Measurements from ENCODE around the gene SRRM1. TPM values are rescaled to one million over a fixed set of nuclear protein-coding genes. Genes with fewer than 3 reads are reported as not detected.
"Not testable (repeated sequence)": the region's sequence is repeated elsewhere in the genome, so short reads cannot be mapped to it uniquely, and the experiment has no call there.

The SRRM1 gene
- total RNA-seq, 1 donor from 2014 or later = 65.5 TPM

DNA sequence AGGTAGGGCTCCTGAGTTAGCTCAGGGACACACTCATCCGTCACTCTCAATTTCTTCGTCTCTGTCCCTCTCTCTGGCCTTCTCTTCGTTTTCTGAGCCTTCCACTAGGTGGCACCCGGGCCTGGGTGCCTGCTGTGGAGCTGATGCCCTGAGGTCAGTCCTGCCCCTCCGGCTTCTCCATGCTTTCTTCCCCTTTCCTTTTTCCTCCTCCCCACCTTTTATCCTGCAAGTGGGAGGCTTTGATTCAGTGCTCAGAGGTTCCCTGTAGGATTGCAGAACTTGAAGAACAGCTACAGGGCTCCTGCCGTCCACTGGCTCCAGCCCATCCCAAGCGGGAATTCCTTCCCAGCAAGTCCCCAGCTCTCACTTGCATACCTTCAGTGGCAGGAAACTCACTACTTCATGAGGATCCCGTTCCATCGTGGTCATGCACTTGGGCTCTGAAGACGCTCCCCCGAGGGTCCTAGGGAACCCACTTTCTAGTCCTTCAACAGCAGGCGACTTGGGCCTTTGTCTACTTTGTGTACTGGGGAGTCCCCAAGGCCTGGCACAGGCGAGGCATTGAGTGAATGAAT is 45.6 kb downstream of the SRRM1 start:
- DNase-seq = peak; percentile 80
- ATAC-seq = peak; percentile 87
- intact Hi-C loops (cut with micrococcal nuclease) = loop anchor here (5.0 kb wide), 1 partner anchor 139 kb away; no protein-coding TSS in a partner anchor

DNA sequence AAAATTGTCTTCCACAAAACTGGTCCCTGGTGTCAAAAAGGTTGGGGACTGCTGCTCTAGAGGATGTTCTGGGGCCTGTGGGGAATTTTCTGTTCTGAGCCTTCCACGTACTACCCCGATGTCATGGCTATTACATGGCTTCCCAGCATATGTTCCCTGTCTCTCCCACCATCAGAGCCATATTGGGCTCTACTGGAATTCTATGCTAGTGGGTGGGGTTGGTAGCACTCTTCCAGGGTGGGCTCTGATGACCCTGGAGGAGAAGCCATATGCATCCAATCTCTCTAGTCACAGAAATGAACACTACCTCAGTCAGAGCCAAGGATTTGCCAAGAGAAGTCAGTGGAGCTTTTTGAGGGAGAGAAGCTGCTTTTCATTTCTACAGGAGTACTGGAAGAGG is 47.9 kb downstream of the SRRM1 start:
- DNase-seq (no peak), ATAC-seq (no peak)
- intact Hi-C loops (cut with micrococcal nuclease) = loop anchor here (5.0 kb wide), 1 partner anchor 56 kb away; the partner anchor contains the start of gene CLIC4

DNA sequence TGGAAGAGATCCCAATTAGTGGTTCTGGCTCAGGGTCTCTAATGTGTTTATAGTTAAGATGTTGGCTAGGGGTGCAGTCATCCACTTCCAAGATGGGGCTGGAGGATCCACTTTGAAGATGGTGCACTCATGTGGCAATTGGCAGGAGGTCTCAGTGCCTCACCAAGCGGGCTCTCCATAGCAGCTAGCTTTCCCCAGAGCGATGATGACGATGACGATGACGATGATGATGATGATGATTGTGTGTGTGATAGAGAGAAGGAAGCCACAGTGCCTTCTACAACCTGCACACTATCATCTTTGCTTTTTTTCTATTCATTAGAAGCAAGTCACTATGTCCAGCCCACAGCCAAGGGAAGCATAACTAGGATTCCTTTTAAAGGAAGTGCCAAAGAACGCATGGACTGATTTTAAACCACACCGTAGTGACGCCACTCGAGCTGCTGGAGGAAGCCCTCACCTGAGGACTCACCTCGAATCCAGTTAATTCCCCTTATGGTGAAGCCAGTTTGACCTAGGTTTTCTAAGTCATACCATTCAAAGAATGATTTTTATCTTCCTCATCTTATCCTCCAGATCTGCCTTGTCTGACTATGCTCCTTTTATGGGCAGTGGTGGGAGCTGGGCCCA is 49.4 kb downstream of the SRRM1 start:
- DNase-seq = no peak
- ATAC-seq = no peak
- intact Hi-C loops (cut with micrococcal nuclease) = loop anchor here (5.0 kb wide), 1 partner anchor 55 kb away; the partner anchor contains the start of gene CLIC4

DNA sequence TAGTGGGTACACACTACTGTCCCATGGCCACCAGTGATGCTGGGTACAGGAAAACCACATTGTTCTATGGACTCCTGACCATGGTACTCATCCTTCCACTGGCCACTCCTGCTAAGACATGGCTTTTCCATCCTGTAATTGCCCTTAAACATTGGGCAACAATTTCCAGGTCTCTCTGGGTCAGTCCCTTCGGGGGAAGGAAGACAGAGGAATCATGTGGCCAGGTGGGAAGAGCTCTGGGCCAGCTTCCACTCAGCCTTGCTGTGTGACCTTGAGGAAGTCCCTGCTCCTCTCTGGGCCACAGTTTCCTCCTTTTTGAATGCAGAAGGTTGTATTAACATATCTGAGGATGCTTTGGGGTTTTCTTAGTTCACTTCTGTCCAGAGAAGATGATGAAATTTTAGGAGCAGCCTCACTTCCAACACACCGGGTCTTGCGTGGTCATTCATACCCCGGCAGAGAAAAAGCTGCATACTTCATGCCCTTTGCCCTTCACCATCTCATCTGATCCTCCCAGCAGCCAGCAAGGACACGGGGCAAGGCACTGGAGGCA is 50.8 kb downstream of the SRRM1 start:
- DNase-seq = no peak
- ATAC-seq = peak; percentile 7
- intact Hi-C loops (cut with micrococcal nuclease) = loop anchor here (5.0 kb wide), 1 partner anchor 53 kb away; the partner anchor contains the start of gene CLIC4

DNA sequence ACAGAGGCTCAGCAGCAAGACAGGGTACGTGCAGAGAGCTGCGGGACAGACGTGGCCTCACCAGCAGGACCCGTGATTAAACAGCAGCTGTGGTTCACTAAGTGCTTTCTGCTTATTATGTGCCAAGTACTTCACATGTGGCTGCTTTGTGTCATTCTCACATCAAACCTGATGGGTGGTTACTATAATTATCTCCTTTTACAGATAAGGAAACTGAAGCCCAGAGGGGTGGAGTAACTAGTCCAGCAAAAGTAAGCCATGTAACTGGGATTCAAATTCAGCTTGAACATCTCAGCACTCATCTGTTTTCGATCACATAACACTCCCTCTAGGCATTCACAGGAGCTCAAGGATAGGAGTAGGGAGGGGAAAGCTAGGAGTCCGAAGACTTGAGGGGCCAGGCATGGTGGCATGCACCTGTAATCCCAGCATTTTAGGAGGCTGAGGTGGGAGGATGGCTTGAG is 51.3 kb downstream of the SRRM1 start:
- intact Hi-C loops (cut with micrococcal nuclease) = loop anchor here (5.0 kb wide), 1 partner anchor 53 kb away; the partner anchor contains the start of gene CLIC4
- peak; percentile 91 for ATAC-seq
- DNase-seq = peak; percentile 80

DNA sequence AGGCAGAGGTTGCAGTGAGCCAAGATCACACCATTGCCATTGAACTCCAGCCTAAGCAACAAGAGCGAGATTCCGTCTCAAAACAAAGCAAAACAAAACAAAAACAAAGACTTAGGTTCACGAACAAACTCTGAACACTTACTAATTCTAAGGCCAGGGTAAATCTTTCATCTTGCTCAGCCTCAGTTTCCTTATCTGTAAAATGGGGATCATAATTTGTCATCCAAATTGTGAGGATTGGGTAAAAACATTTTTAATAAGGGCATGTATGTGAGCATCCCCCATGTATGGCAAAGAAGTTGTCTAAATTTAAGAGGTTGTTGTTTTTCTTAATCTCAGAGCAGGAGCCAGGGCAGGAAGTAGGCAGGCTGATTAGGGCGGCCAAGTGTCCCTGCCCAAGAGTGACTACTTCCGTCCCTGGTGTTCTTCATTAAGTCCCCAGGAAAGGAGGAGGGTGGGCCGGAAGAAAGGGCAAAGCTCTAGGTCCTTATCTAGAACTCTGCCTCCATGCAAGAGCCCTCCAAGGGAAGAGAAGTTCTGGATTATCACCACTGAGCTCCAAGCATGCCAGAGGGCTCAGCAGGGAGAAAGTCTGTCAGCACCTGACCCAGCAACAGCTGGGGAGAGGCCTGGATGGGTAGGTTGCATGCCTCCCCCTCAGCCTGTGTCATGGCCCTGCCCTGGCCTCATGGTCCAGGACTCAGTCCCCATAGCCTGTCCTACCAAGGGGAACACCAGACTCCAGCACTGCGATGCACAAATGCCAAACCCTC is 52.3 kb downstream of the SRRM1 start:
- DNase-seq (peak; percentile 54), ATAC-seq (peak; percentile 42)
- intact Hi-C loops (cut with micrococcal nuclease) = no loop called here

DNA sequence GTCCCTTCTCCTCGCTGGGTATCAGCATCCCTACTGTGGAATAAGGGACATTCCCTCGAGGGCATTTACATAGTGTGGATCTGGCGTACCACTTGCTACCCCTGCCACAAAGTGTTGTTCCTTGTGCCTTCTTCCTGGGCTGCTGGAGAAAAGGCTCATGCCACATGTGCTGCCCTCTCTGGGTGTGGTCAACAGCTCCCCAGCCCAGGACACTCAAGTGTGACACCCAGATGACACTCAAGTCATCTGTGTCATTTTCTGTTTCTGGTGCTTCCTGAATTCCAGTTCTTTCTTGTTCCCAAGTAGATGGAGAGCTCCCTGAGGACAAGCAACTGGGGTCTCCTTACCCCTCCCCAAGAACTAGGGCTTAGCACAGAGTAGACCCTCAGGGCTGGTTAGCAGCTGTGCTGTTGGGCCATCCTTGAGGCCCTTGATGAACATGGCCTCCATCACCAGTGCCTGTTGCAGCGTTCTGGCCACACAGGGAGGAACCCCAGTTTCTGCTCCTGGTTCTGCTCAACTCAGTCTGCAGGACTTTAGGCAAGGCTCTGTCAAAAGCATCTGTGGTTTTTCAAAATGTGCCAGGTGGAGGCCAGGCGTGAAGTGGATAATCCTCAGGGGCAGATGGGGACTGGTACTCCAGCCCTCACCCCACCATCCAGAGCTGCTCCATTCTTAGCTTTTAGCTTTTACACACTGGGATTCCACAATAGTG is 53.1 kb downstream of the SRRM1 start:
- ATAC-seq = no peak
- DNase-seq = no peak
- intact Hi-C loops (cut with micrococcal nuclease) = no loop called here

DNA sequence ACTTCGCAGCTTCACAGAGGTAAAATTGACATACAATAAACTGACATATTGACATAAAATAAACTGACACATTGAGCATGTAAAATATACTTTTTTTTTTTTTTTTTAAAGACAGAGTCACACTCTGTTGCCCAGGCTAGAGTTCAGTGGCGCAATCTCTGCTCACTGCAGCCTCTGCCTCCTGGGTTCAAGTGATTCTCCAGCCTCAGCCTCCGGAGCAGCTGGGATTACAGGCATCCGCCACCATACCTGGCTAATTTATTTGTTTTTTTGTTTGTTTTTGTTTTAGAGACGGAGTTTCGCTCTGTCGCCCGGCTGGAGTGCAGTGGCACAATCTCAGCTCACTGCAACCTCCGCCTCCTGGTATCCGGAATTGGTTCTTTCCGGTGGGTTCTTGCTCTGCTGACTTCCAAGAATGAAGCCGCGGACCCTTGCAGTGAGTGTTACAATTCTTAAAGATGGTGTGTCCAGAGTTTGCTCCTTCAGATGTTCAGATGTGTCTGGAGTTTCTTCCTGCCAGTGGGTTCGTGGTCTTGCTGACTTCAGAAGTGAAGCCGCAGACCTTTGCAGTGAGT is 53.7 kb downstream of the SRRM1 start:
- DNase-seq (no peak), ATAC-seq (no peak)
- intact Hi-C loops (cut with micrococcal nuclease) = no loop called here

DNA sequence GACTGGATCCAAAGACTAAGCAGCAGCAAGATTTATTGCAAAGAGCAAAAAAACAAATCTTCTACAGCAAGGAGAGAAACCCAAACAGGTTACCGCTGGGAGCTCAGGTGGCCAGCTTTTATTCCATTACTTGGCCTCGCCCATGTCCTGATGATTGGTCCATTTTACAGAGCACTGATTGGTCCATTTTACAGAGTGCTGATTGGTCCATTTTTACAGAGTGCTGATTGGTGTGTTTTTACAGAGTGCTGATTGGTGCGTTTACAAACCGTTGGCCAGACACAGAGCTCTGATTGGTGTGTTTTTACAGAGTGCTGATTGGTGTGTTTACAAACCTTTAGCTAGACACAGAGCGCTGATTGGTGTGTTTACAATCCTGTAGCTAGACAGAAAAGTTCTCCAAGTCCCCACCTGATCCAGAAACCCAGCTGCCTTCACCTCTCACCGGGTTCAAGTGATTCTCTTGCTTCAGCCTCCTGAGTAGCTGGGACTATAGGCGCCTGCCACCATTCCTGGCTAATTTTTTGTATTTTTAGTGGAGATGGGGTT is 54.4 kb downstream of the SRRM1 start:
- DNase-seq; intact Hi-C loops (cut with micrococcal nuclease); ATAC-seq: not testable (repeated sequence)

DNA sequence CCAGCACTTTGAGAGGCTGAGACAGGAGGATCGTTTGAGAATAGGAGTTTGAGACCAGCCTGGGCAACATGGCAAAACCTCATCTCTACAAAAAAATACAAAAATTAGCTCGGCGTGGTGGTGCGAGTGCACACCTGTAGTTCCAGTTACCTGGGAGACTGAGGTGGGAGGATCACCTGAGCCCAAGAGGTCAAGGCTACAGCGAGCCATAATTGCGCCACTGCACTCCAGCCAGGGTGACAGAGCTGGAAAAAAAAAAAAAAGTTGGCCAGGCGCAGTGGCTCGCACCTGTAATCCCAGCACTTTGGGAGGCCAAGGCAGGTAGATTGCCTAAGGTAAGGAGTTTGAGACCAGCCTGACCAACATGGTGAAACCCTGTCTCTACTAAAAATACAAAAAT is 55.2 kb downstream of the SRRM1 start:
- ATAC-seq; intact Hi-C loops (cut with micrococcal nuclease); DNase-seq: not testable (repeated sequence)

DNA sequence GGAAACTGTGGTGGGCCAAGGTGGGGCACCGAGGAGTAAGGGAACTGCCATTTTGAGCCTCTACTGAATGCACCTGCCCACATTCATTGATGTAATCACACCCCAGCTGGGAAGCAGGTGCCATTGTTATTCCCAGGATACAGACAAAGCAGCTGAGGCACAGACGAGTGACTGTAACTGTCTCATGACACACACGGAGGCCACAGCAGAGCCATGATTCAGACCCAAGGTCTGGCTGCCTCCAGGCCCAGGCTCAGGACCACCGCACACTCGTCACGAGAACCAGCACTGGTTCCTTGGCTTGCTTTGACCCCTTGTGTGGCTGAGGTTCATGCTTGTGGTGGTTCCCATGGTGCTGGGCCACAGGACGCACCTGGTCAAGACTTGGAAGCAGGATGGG is 56.5 kb downstream of the SRRM1 start:
- no peak for DNase-seq
- ATAC-seq = no peak
- intact Hi-C loops (cut with micrococcal nuclease) = no loop called here

DNA sequence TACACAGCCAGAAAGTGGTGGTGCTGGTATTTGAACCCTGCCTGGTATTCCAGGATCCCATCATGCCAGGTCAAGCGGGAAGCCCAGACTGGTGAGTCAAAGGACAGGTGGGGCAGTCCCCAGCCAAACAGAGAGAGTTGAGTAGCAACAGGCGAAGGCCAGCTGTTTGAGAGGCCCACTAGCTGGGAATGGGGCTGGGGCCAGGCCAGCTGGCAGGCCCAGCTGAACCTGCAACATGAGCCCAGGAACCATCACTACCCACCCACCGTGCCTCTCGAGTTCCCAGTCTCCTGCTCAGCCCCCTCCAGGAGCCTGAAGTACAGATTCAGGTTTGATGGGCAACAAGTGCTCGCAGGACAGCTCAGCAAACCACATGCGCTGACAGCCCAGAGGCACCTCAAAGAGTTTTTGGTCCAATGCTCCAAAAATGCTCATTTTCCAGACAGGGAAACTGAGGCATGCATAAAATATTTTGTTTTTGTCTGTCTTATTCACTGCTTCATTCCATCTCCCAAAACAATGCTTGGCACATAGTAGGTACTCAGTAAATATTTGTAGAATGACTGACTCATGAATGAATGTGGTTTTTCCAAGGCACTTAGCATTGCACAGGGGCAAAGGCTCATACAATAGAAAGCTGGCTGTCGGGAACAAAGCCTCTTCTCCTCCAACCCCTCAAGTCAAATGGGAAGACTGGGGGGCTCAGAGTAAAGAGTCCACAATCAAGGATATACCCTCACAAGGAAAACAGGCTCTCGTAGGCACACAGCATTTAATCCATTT is 59.6 kb downstream of the SRRM1 start:
- intact Hi-C loops (cut with micrococcal nuclease) = no loop called here
- peak; percentile 27 for ATAC-seq
- peak; percentile 60 for DNase-seq

DNA sequence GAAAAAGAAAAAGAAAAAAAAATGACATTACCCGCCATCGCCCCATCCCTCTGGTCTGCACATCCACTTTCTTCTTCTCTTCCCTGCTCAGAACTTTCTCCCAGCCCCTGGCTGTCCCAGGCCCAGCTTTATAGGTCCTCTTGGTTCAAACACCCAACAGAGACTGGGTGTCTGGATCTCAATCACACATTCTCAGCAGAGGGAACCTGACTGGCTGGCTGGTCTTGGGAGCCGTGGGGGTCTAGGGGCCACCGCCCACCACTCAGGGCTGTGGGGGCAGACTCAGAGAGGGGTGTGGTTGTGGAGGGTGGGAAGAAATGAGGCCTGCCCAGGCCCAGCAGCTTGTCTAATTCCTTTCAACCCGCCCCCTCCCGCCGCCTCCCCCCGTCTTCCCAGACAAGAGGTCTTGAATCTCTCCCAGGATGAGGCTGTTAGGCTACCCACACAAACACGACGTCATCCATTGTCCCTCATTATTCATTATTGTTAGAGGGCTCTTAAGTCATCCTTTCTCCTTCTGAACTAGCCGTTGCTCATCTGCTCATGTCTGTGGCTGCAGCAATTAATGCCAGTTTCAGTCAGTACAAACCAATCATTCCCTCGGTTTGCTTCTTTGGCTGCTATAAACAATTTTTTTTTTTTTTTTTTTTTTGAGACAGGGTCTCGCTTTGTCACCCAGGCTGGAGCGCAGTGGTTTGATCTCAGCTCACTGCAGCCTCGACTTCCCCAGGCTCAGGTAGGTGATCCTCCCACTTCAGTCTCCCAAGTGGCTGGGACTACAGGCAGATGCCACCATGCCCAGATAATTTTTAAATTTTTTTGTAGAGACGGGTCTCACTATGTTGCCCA is 61.5 kb downstream of the SRRM1 start:
- DNase-seq = no peak
- intact Hi-C loops (cut with micrococcal nuclease) = no loop called here
- peak; percentile 2 for ATAC-seq

DNA sequence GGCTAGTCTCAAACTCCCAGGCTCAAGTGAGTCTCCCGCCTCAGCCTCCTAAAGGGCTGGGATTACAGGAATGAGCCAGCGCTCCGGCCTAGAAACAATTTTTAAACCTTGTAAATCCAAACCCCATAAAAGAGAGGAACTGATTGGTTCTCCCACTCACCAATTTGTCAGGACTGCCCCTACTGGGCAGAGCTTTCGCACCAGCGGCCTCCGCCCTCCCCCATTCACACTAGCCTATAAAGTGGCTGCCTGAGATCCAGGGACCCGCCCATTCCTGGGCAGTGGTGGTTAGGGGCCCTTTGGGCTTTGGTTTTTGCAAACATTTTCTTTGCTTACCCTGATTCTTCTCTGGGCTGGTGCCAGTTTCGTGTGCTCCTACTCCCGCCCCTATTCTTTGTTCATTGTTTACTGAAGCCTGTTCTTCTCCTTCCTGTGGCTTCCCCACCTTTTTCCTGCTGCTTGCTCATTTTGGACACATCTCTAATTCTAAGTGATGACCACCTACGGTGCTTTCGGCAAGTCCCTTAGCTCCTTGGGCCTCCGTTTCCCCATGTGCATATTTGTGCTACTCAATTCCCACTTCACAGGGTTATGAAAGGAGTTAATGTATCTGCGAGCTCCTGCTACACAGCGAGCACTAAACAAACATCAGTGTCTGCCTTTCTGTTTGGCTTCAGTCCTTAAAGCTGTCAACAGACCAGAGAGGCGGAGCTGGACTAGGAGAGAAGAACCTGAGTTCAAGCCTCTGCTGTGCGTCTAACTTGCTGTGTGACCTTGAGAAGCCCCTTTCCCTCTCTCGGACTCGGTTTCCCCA is 62.4 kb downstream of the SRRM1 start:
- intact Hi-C loops (cut with micrococcal nuclease) = no loop called here
- DNase-seq (peak; percentile 86), ATAC-seq (peak; percentile 95)

DNA sequence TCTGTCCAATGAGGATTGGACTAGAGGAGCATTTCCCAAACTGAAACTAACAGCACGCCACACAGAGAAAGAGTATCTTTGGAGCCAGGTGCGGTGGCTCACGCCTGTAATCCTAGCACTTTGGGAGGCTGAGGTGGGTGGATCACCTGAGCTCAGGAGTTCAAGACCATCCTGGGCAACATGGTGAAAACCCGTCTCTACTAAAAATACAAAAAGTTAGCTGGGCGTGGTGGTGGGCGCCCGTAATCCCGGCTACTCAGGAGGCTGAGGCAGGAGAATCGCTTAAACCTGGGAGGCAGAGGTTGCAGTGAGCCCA is 62.9 kb downstream of the SRRM1 start:
- DNase-seq; intact Hi-C loops (cut with micrococcal nuclease); ATAC-seq: not testable (repeated sequence)

DNA sequence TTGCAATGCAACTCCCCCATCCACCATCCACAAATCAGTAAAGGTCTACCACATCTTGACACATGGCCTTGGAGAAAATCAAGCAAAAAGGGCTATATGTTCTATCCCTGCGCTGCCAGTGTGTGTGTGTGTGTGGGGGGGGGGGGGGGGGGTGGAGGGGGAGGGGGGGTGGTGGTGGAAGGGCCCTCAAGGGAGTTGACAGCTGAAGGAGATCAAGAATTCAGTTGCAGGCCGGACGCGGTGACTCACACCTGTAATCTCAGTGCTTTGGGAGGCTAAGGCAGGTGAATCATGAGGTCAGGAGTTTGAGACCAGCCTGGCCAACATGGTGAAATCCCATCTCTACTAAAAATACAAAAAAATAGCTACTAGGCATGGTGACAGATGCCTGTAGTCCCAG is 64.6 kb downstream of the SRRM1 start:
- DNase-seq = no peak
- ATAC-seq = no peak
- intact Hi-C loops (cut with micrococcal nuclease) = no loop called here

All from left ventricle myocardium superior (tissue), 1 donor.